BLaER1 treated with 17β-estradiol and CSF1 and Interleukin-3, amounts not matched to agents 10 nM and 100 nM (cell line): ENCODE data around the gene THAP8.

Experiments
- H3K27ac ChIP-seq, 11 experiments: shearing (Covaris generic); formaldehyde crosslinking; 2 replicates each; pipeline ENCODE4 v1.8.1; 2022
- H3K27me3 ChIP-seq, 11 experiments: shearing (Covaris generic); formaldehyde crosslinking; 2 replicates each; pipeline ENCODE4 v1.8.1; 2022
- H3K36me3 ChIP-seq, 11 experiments: shearing (Covaris generic); formaldehyde crosslinking; 2 replicates each; pipeline ENCODE4 v1.8.1; 2022
- H3K4me1 ChIP-seq, 10 experiments: shearing (Covaris generic); formaldehyde crosslinking; 2 replicates each; pipeline ENCODE4 v1.8.1; 2022
- H3K4me2 ChIP-seq, 11 experiments: shearing (Covaris generic); formaldehyde crosslinking; 2 replicates each; pipeline ENCODE4 v1.8.1; 2022
- H3K4me3 ChIP-seq, 10 experiments: shearing (Covaris generic); formaldehyde crosslinking; 2 replicates each; pipeline ENCODE4 v1.8.1; 2022
- H3K9ac ChIP-seq, 11 experiments: shearing (Covaris generic); formaldehyde crosslinking; 2 replicates each; pipeline ENCODE4 v1.8.1; 2022
- H3K9me3 ChIP-seq, 11 experiments: shearing (Covaris generic); formaldehyde crosslinking; replicated peaks in 1 of 11; 2 replicates each; pipeline ENCODE4 v1.8.1; 2022
- H4K20me1 ChIP-seq, 11 experiments: shearing (Covaris generic); formaldehyde crosslinking; 2 replicates each; pipeline ENCODE4 v1.8.1; 2022
- Cebpa-rat ChIP-seq, 11 experiments: shearing (Covaris generic); IDR thresholded peaks; 2 replicates each; pipeline ENCODE4 v1.8.1; 2022

THAP8 gene

DNA sequence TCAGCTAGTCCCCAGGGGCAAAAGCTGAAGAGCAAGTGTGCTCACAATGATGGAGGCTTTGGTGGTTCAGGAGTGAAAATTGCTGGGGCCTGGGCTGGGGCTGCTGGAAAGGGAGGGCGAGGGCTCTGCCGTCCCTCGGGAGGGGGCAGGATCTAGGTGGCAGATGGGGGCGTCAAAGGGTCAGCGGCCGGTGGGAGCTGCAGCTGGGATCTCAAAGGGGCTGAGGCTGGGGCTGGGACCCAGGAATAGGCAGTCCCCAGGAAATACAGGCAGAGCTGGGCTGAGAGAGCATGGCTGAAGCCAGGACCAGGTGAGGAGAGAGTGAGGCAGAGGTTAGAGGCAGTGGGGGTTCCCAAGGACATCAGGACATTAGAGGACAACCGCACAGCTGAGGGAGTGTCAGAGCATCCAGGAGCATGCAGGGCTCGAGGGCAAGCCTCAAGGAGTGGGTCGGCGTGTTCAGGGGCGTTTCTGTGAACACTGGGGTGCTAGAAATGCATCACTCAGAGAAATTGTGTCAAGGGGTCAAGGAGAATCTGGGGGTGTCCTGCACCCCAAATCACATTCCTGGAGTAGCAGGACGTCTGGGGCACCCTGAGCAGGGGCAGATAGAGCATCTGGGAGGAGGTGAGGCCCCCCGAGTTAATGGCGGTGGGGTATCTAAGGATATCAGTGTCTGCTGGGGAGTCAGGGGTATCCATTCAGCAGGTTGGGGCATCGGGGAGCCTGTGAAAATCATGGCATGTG lies 44.3 kb downstream of the THAP8 start:
- H3K4me1 ChIP-seq: peaks cover 12 to 25% (median 16%) of the 10 kb centered on the region in 10 experiments
- H3K36me3 ChIP-seq: no peaks in the 10 kb centered on the region; a peak in 1 of 22 replicates
- H3K9me3 ChIP-seq: no peaks in the 10 kb centered on the region
- no peak overlapping the region for H3K27ac ChIP-seq
- TF ChIP-seq Cebpa-rat (IDR thresholded peaks at IDR 0.05): no peak
- H4K20me1 ChIP-seq: peaks cover 0 to 11% (median 0%) of the 10 kb centered on the region in 11 experiments; a peak in 3 of 22 replicates
- peak overlapping the region in 5 of 11 experiments; percentile 5 to 59 (median 46); a peak in 1 of 22 replicates for H3K9ac ChIP-seq
- H3K27me3 ChIP-seq: peaks cover 0 to 20% (median 10%) of the 10 kb centered on the region in 11 experiments; a peak in 14 of 22 replicates
- H3K4me2 ChIP-seq: peak overlapping the region; percentile 46 to 77 (median 63); a peak in 21 of 22 replicates
- H3K4me3 ChIP-seq: peak overlapping the region in 6 of 10 experiments; percentile 24 to 55 (median 36); a peak in 8 of 20 replicates

DNA sequence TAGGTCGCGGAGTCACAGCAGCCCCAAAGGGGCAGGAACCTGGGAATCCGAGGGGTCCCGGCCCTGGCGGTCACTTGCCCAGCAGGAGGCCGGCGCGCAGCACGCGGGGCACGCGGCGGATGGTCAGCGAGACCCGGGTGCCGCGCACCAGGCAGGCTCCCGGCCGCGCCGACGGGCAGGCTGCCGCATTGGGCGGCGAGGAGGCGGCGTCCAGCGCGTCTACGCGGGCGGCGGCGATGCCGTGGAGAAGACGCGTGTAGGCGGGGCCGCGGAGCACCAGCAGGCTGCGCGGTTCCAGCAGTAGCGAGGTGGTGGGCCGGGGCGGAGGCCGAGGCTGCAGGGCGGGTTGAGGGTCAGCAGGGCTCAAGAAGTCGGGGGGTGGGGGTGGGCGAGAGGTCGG lies 44.9 kb downstream of the THAP8 start:
- Histone ChIP-seq H3K4me1 (peaks cover 9 to 21% (median 12%) of the 10 kb centered on the region in 10 experiments; a peak in 19 of 20 replicates), H3K4me2 (peak overlapping the region; percentile 46 to 77 (median 63)), H3K9ac (peak overlapping the region in 7 of 11 experiments; percentile 15 to 59 (median 46); a peak in 6 of 22 replicates), H3K27ac (no peak overlapping the region), H3K9me3 (no peaks in the 10 kb centered on the region), H3K4me3 (peak overlapping the region in 6 of 10 experiments; percentile 24 to 55 (median 36); a peak in 11 of 20 replicates), H4K20me1 (peaks cover 0 to 17% (median 0%) of the 10 kb centered on the region in 11 experiments; a peak in 4 of 22 replicates), H3K36me3 (peaks cover 0 to 5% (median 0%) of the 10 kb centered on the region in 11 experiments; a peak in 1 of 22 replicates), H3K27me3 (peaks cover 0 to 20% (median 10%) of the 10 kb centered on the region in 11 experiments; a peak in 14 of 22 replicates)
- no peak for TF ChIP-seq Cebpa-rat (IDR thresholded peaks at IDR 0.05)

DNA sequence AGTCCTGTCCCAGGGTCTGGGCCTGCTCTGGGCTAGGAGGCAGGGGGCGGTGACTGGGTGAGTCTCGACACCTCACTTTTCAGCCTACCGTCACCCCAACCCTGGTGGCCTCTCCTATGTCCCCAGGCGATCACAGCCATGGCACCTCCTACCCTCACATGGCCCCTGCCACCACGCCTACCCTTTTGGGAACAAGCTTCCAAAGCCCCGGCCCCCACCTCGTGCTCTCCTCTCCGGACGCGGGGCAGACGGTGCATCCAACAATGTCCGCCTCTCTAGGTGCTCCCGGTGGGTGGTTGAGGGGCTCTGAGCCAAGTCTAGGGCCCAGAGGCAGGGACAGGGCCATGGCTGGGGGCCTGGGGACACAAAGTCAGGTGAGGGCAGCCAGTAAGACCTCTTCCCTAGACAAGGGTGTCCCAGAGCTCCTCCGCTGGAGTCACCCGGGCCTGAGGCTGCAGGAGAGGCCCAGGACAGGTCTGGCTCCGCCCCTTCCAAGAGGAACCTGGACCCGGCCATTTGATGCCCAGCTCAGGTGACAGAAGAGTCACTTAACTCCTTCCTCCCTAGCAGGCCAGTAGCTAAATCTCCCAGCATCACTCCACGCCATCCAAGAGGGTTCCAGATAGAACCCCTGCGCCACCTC lies 45.6 kb downstream of the THAP8 start, which contains the start of gene SYNE4:
SYNE4 (minus strand) TSS at position 478 of the 643 bp plus-strand sequence; CDS start at position 346, 132 bp downstream.
- H3K9me3 ChIP-seq: no peaks in the 10 kb centered on the region
- peaks cover 0 to 20% (median 10%) of the 10 kb centered on the region in 11 experiments; a peak in 14 of 22 replicates for H3K27me3 ChIP-seq
- peaks cover 0 to 22% (median 0%) of the 10 kb centered on the region in 11 experiments; a peak in 5 of 22 replicates for H4K20me1 ChIP-seq
- TF ChIP-seq Cebpa-rat (IDR thresholded peaks at IDR 0.05): no peak
- peaks cover 6 to 18% (median 11%) of the 10 kb centered on the region in 10 experiments; a peak in 19 of 20 replicates for H3K4me1 ChIP-seq
- peak within 1 kb of the TSS; percentile 46 to 77 (median 63) for H3K4me2 ChIP-seq
- peaks cover 0 to 11% (median under 1%) of the 10 kb centered on the region in 11 experiments; a peak in 5 of 22 replicates for H3K36me3 ChIP-seq
- no peak within 1 kb of the TSS for H3K27ac ChIP-seq
- peak within 1 kb of the TSS in 7 of 11 experiments; percentile 15 to 59 (median 46); a peak in 6 of 22 replicates for H3K9ac ChIP-seq
- H3K4me3 ChIP-seq: peak within 1 kb of the TSS in 6 of 10 experiments; percentile 24 to 55 (median 36); a peak in 11 of 20 replicates

DNA sequence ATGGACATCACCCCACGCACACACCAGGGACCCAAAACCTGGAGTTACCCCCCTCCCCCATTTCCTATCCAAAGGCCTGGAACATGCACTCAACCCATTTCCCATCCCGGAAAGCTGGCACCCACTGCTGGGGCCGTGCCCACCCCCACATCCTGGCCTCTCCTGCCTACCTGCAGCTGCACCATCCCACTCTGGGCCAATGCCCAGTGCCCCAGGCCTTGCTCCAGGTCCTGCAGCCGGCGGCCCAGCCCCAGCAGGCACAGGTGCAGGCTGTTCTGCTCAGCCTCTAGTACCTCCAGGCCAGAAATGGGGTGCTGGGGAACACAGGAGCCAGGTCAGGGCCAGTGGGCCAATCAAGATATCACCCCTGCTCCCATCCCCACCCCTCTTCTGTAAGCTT lies 47.1 kb downstream of the THAP8 start:
- Histone ChIP-seq H3K4me2 (no peak overlapping the region), H3K27ac (no peak overlapping the region), H3K9ac (no peak overlapping the region), H3K36me3 (peaks cover 0 to 18% (median 5%) of the 10 kb centered on the region in 11 experiments; a peak in 9 of 22 replicates), H3K4me3 (no peak overlapping the region), H3K27me3 (peaks cover 0 to 20% (median 10%) of the 10 kb centered on the region in 11 experiments; a peak in 14 of 22 replicates), H3K4me1 (peaks cover 0 to 17% (median 4%) of the 10 kb centered on the region in 10 experiments; a peak in 9 of 20 replicates), H4K20me1 (peaks cover 0 to 22% (median 0%) of the 10 kb centered on the region in 11 experiments; a peak in 5 of 22 replicates), H3K9me3 (no peaks in the 10 kb centered on the region)
- no peak for TF ChIP-seq Cebpa-rat (IDR thresholded peaks at IDR 0.05)

DNA sequence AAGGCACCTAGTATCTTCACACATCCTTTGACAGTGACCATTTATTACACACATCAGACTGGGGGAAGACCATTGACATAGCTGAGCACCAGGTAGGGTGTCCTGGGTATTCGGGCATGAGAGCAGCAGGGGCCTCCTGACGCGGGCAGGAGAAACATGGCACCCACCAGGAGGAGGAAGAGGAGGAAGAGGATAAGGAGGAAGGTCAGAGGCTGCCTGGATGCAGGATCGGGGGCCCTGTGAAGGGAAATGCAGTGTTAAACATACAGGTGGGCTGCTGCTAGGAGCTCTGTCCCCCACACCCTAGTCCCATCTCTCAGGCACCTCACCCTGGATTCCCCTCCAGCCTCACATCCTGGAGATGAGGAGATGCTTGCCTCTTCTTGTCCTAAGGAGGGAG lies 50.8 kb downstream of the THAP8 start:
- no peak overlapping the region for H3K9ac ChIP-seq
- no peak for TF ChIP-seq Cebpa-rat (IDR thresholded peaks at IDR 0.05)
- no peak overlapping the region for H3K4me2 ChIP-seq
- no peak overlapping the region for H3K4me3 ChIP-seq
- peaks cover 5 to 52% (median 25%) of the 10 kb centered on the region in 11 experiments; a peak in 20 of 22 replicates for H4K20me1 ChIP-seq
- H3K27me3 ChIP-seq: peaks cover 0 to 2% (median 0%) of the 10 kb centered on the region in 11 experiments; a peak in 3 of 22 replicates
- peaks cover 0 to 9% (median 0%) of the 10 kb centered on the region in 10 experiments; a peak in 5 of 20 replicates for H3K4me1 ChIP-seq
- H3K36me3 ChIP-seq: peaks cover 19 to 50% (median 28%) of the 10 kb centered on the region in 11 experiments
- H3K27ac ChIP-seq: no peak overlapping the region
- H3K9me3 ChIP-seq: no peaks in the 10 kb centered on the region

DNA sequence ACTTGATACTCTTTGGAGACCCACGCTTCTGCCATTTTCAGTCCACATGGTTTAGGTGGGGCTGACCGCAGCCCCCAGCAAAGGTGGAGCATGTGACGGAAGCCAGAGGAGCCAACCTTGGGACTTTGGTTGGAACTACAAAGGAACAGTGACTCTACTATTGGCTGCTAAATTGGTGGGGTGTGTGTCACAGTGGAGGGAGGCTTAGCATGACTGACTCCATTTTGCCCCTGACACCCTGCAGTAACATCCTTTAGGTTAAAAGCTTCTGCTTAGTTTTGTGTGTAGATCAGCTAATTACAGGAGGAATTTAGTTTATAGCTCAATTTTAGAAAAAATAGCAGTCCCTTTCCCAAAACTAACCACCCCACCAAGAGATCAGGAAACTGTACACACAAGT lies 52.5 kb downstream of the THAP8 start:
- no peaks in the 10 kb centered on the region for H3K27me3 ChIP-seq
- no peaks in the 10 kb centered on the region for H3K9me3 ChIP-seq
- H4K20me1 ChIP-seq: peaks cover 8 to 63% (median 38%) of the 10 kb centered on the region in 11 experiments; a peak in 21 of 22 replicates
- peaks cover 5 to 19% (median 12%) of the 10 kb centered on the region in 10 experiments; a peak in 19 of 20 replicates for H3K4me1 ChIP-seq
- no peak overlapping the region for H3K9ac ChIP-seq
- no peak overlapping the region for H3K4me2 ChIP-seq
- TF ChIP-seq Cebpa-rat (IDR thresholded peaks at IDR 0.05): no peak
- no peak overlapping the region for H3K27ac ChIP-seq
- H3K4me3 ChIP-seq: no peak overlapping the region
- H3K36me3 ChIP-seq: peaks cover 19 to 60% (median 39%) of the 10 kb centered on the region in 11 experiments

DNA sequence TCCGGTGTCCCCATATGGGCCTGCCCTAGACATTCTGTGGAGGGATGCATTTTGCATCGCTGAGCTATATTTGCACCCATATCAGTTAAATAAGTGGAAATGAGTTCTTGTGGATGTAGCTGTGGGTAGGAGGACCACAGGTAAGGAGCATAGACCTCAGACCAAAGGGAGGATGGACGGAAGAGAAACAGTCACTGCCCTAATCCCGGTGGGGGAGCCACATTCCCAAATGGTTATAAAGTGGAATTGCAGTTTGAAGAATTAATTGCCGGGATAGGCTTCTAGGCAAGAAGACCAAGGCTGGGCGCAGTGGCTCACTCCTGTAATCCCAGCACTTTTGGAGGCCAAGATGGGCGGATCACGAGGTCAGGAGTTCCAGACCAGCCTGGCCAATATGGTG lies 57.3 kb downstream of the THAP8 start:
- Histone ChIP-seq H3K27ac (no peak overlapping the region), H3K36me3 (peaks cover 11 to 41% (median 31%) of the 10 kb centered on the region in 11 experiments), H4K20me1 (peaks cover 11 to 62% (median 43%) of the 10 kb centered on the region in 11 experiments; a peak in 21 of 22 replicates), H3K4me1 (peaks cover 27 to 50% (median 35%) of the 10 kb centered on the region in 10 experiments), H3K9me3 (no peaks in the 10 kb centered on the region), H3K4me3 (peak overlapping the region in 7 of 10 experiments; percentile 82 to 93 (median 88); a peak in 11 of 20 replicates), H3K9ac (peak overlapping the region in 7 of 11 experiments; percentile 83 to 89 (median 85); a peak in 9 of 22 replicates), H3K4me2 (peak overlapping the region; percentile 93 to 99 (median 97)), H3K27me3 (peaks cover 0 to 13% (median 10%) of the 10 kb centered on the region in 11 experiments; a peak in 15 of 22 replicates)
- TF ChIP-seq Cebpa-rat (IDR thresholded peaks at IDR 0.05): no peak
